Central memory CD8-positive, alpha-beta T cell (primary cell): ENCODE data around the gene CCDC85B.

ENCODE experiments used
- ATAC-seq: fragments of 150-1000 bp; cut with Tn5 transposase; replicated peaks from 2 replicates; pipeline ENCODE4 v1.10.0; 2022; ENCODE audit warnings: mild to moderate bottlenecking, moderate FRiP score, moderate number of reproducible peaks; ENCODE audit not compliant: poor library complexity, severe bottlenecking; ENCODE audit errors: extremely low read depth
- DNase-seq, 2 donors: peaks; one replicate each; pipeline ENCODE4 v3.0.0; 2021; ENCODE audit warnings: low spot score in 2 of 2
- H3K27ac Mint-ChIP-seq: one replicate; pipeline ENCODE4 v1.8.0; 2022; ENCODE audit warnings: low read depth, mild to moderate bottlenecking, moderate library complexity, mixed read lengths
- H3K27me3 Mint-ChIP-seq: one replicate; pipeline ENCODE4 v1.8.0; 2022; ENCODE audit warnings: mixed read lengths
- H3K36me3 Mint-ChIP-seq: one replicate; pipeline ENCODE4 v1.8.0; 2022; ENCODE audit warnings: mild to moderate bottlenecking, moderate library complexity, mixed read lengths; ENCODE audit not compliant: insufficient read depth
- H3K4me1 Mint-ChIP-seq: one replicate; pipeline ENCODE4 v1.8.0; 2022; ENCODE audit warnings: mixed read lengths
- H3K4me3 Mint-ChIP-seq: one replicate; pipeline ENCODE4 v1.8.0; 2022; ENCODE audit warnings: mild to moderate bottlenecking, moderate library complexity, mixed read lengths
- H3K9me3 Mint-ChIP-seq: one replicate; pipeline ENCODE4 v1.8.0; 2022; ENCODE audit warnings: mixed read lengths

The CCDC85B gene

GRCh38 chr11:65917434-65918210 is 27.1 kb downstream of the CCDC85B start:
- peak overlapping the region; percentile 15 for H3K27ac Mint-ChIP-seq
- H3K27me3 Mint-ChIP-seq, result no peaks in the 10 kb centered on the region
- no peak for ATAC-seq
- DNase-seq, result no peak
- H3K36me3 Mint-ChIP-seq, result peaks cover 17% of the 10 kb centered on the region
- peak overlapping the region; percentile 91 for H3K4me3 Mint-ChIP-seq
- no peaks in the 10 kb centered on the region for H3K9me3 Mint-ChIP-seq
- H3K4me1 Mint-ChIP-seq, result peaks cover 33% of the 10 kb centered on the region

GRCh38 chr11:65918211-65919140 is 28.0 kb downstream of the CCDC85B start, which contains the start of gene C11orf68:
Gene C11orf68 (minus strand): TSS chr11:65919062. CDS start chr11:65919031, 31 bp downstream.
- Mint-ChIP-seq H3K27ac (peak within 1 kb of the TSS; percentile 80), H3K4me1 (peaks cover 33% of the 10 kb centered on the region)

GRCh38 chr11:65919141-65919572 is 28.7 kb downstream of the CCDC85B start, which contains the start of gene DRAP1:
Gene DRAP1 (plus strand): TSS chr11:65919426. CDS start chr11:65919502, 76 bp downstream.
- no peaks in the 10 kb centered on the region for H3K9me3 Mint-ChIP-seq
- peaks cover 33% of the 10 kb centered on the region for H3K4me1 Mint-ChIP-seq
- H3K36me3 Mint-ChIP-seq, result peaks cover 17% of the 10 kb centered on the region
- H3K4me3 Mint-ChIP-seq, result peak within 1 kb of the TSS; percentile 91
- H3K27me3 Mint-ChIP-seq, result no peaks in the 10 kb centered on the region
- ATAC-seq, result peak; percentile 97
- H3K27ac Mint-ChIP-seq, result peak within 1 kb of the TSS; percentile 80
- peak; percentile 86 to 96 for DNase-seq

More at GRCh38 chr11:65918211-65919140, 28.0 kb downstream of the CCDC85B start, which contains the start of gene C11orf68:
- DNase-seq (peak in 1 of 2 donors; percentile 40), ATAC-seq (peak; percentile 67)
- Mint-ChIP-seq H3K27me3 (no peaks in the 10 kb centered on the region), H3K36me3 (peaks cover 17% of the 10 kb centered on the region), H3K9me3 (no peaks in the 10 kb centered on the region), H3K4me3 (peak within 1 kb of the TSS; percentile 91)

- ATAC-seq (peak; percentile 20), DNase-seq (peak; percentile 21 to 37)
- Mint-ChIP-seq H3K4me3 (peak overlapping the region; percentile 91), H3K4me1 (peaks cover 27% of the 10 kb centered on the region), H3K36me3 (peaks cover 17% of the 10 kb centered on the region), H3K27ac (peak overlapping the region; percentile 80), H3K9me3 (no peaks in the 10 kb centered on the region), H3K27me3 (no peaks in the 10 kb centered on the region)
These were observed 29.3 kb downstream of the CCDC85B start for GRCh38 chr11:65919573-65920371.

- no peak for DNase-seq
- ATAC-seq, result no peak
- Mint-ChIP-seq H3K4me3 (peak overlapping the region; percentile 91), H3K36me3 (peaks cover 17% of the 10 kb centered on the region), H3K27ac (peak overlapping the region; percentile 80), H3K4me1 (peaks cover 21% of the 10 kb centered on the region), H3K27me3 (no peaks in the 10 kb centered on the region), H3K9me3 (no peaks in the 10 kb centered on the region)
These were observed 29.9 kb downstream of the CCDC85B start for GRCh38 chr11:65920372-65920802.

- Mint-ChIP-seq H3K9me3 (no peaks in the 10 kb centered on the region), H3K4me1 (peaks cover 20% of the 10 kb centered on the region), H3K27ac (no peak overlapping the region), H3K36me3 (peaks cover 17% of the 10 kb centered on the region), H3K27me3 (no peaks in the 10 kb centered on the region), H3K4me3 (peak overlapping the region; percentile 91)
- ATAC-seq (no peak), DNase-seq (no peak)
These were observed 30.6 kb downstream of the CCDC85B start for GRCh38 chr11:65921033-65921555.

GRCh38 chr11:65921876-65922275 is 31.4 kb downstream of the CCDC85B start:
- DNase-seq (no peak), ATAC-seq (no peak)
- Mint-ChIP-seq H3K9me3 (no peaks in the 10 kb centered on the region), H3K4me1 (peaks cover 13% of the 10 kb centered on the region), H3K36me3 (peaks cover 14% of the 10 kb centered on the region), H3K27ac (no peak overlapping the region), H3K4me3 (no peak overlapping the region), H3K27me3 (no peaks in the 10 kb centered on the region)

GRCh38 chr11:65922565-65922964 is 32.1 kb downstream of the CCDC85B start:
- no peak for ATAC-seq
- no peaks in the 10 kb centered on the region for H3K9me3 Mint-ChIP-seq
- peaks cover 15% of the 10 kb centered on the region for H3K4me1 Mint-ChIP-seq
- no peak overlapping the region for H3K4me3 Mint-ChIP-seq
- no peak for DNase-seq
- no peak overlapping the region for H3K27ac Mint-ChIP-seq
- no peaks in the 10 kb centered on the region for H3K27me3 Mint-ChIP-seq
- peaks cover 14% of the 10 kb centered on the region for H3K36me3 Mint-ChIP-seq

- Mint-ChIP-seq H3K27ac (no peak overlapping the region), H3K9me3 (no peaks in the 10 kb centered on the region), H3K4me3 (no peak overlapping the region), H3K36me3 (peaks cover 7% of the 10 kb centered on the region), H3K27me3 (no peaks in the 10 kb centered on the region), H3K4me1 (peaks cover 26% of the 10 kb centered on the region)
- ATAC-seq, result no peak
- no peak for DNase-seq
These were observed 34.9 kb downstream of the CCDC85B start for GRCh38 chr11:65925397-65925796.

- H3K4me3 Mint-ChIP-seq, result peak overlapping the region; percentile 74
- H3K9me3 Mint-ChIP-seq, result no peaks in the 10 kb centered on the region
- H3K4me1 Mint-ChIP-seq, result peaks cover 26% of the 10 kb centered on the region
- H3K36me3 Mint-ChIP-seq, result peaks cover 5% of the 10 kb centered on the region
- H3K27ac Mint-ChIP-seq, result peak overlapping the region; percentile 92
- DNase-seq (peak; percentile 37 to 68), ATAC-seq (peak; percentile 99)
- no peaks in the 10 kb centered on the region for H3K27me3 Mint-ChIP-seq
These were observed 37.5 kb downstream of the CCDC85B start for GRCh38 chr11:65927904-65928397.

GRCh38 chr11:65928667-65929066 is 38.2 kb downstream of the CCDC85B start:
- Mint-ChIP-seq H3K36me3 (peaks cover 5% of the 10 kb centered on the region), H3K4me3 (peak overlapping the region; percentile 74), H3K9me3 (no peaks in the 10 kb centered on the region), H3K27ac (peak overlapping the region; percentile 92), H3K4me1 (peaks cover 26% of the 10 kb centered on the region), H3K27me3 (no peaks in the 10 kb centered on the region)
- DNase-seq (no peak), ATAC-seq (no peak)
